SIG-M5 treated with dmso at 0.1 percent for 504 hours (cell line): ENCODE results near the gene KCNJ14.
A peak's percentile ranks its signal among the peaks of the same experiment; 100 is the strongest.

Experiments used
- DNase-seq: peaks from one replicate; lab custom pipeline; 2025; ENCODE audit not compliant: unreplicated experiment; lab: John Stamatoyannopoulos, UW

KCNJ14 gene

GRCh38 chr19:48455171-48455907 lies at the start of gene KCNJ14:
Gene KCNJ14, plus strand, starts transcription at chr19:48455574. Its CDS starts 6,151 bp downstream, at chr19:48461725.
- DNase-seq, result no peak

GRCh38 chr19:48405850-48406249 lies 49.5 kb upstream of the KCNJ14 start:
- DNase-seq, result no peak

GRCh38 chr19:48413879-48414587 lies 41.3 kb upstream of the KCNJ14 start:
- no peak for DNase-seq

- peak; percentile 61 for DNase-seq
Measured at GRCh38 chr19:48415395-48415794, 40.0 kb upstream of the KCNJ14 start.

- DNase-seq, result no peak
Measured at GRCh38 chr19:48415806-48416221, 39.6 kb upstream of the KCNJ14 start.

GRCh38 chr19:48417421-48417820 lies 38.0 kb upstream of the KCNJ14 start:
- DNase-seq, result no peak

GRCh38 chr19:48418317-48419064 lies 36.9 kb upstream of the KCNJ14 start:
- DNase-seq, result peak; percentile 36

GRCh38 chr19:48419158-48419920 lies 36.0 kb upstream of the KCNJ14 start:
- peak; percentile 64 for DNase-seq

- DNase-seq, result no peak
Measured at GRCh38 chr19:48421548-48421947, 33.8 kb upstream of the KCNJ14 start.

- peak; percentile 54 for DNase-seq
Measured at GRCh38 chr19:48424694-48425219, 30.6 kb upstream of the KCNJ14 start.

GRCh38 chr19:48428670-48429069 lies 26.7 kb upstream of the KCNJ14 start:
- DNase-seq, result no peak

- no peak for DNase-seq
Measured at GRCh38 chr19:48433337-48433736, 22.0 kb upstream of the KCNJ14 start.

GRCh38 chr19:48436586-48436985 lies 18.8 kb upstream of the KCNJ14 start:
- no peak for DNase-seq

GRCh38 chr19:48441360-48442050 lies 13.9 kb upstream of the KCNJ14 start:
- DNase-seq, result no peak

- no peak for DNase-seq
Measured at GRCh38 chr19:48442116-48443035, 13.0 kb upstream of the KCNJ14 start.

GRCh38 chr19:48443256-48443655 lies 12.1 kb upstream of the KCNJ14 start:
- no peak for DNase-seq

GRCh38 chr19:48443731-48444128 lies 11.6 kb upstream of the KCNJ14 start:
- DNase-seq, result no peak

- DNase-seq, result no peak
Measured at GRCh38 chr19:48444129-48444935, 11.0 kb upstream of the KCNJ14 start.

GRCh38 chr19:48444936-48445200 lies 10.5 kb upstream of the KCNJ14 start:
- DNase-seq, result no peak
